Breast epithelium (tissue), 4 donors: ENCODE results near the gene POR. TPM values are rescaled to one million over a fixed set of nuclear protein-coding genes. Genes with fewer than 3 reads are reported as not detected.

Experiments
- DNase-seq, 2 donors: peaks; one replicate each; pipeline ENCODE4 v3.0.0-alpha.2; 2019; ENCODE audit warnings: low spot score in 2 of 2
- H3K27ac ChIP-seq, 2 donors: fragments of 200-600 bp; sonication (generic) in 1 of 2; one replicate each; pipeline ENCODE4 v1.5.1; 2016 to 2019; ENCODE audit warnings: mild to moderate bottlenecking in 1 of 2
- H3K27me3 ChIP-seq, 2 donors: fragments of 200-600 bp; sonication (generic) in 1 of 2; one replicate each; pipeline versions ENCODE4 v1.5.1 to v1.6.0; 2017 to 2019; ENCODE audit warnings: control low read depth in 1 of 2, mild to moderate bottlenecking in 1 of 2
- H3K36me3 ChIP-seq: fragments of 200-600 bp; one replicate; pipeline ENCODE4 v1.5.1; 2019
- H3K4me1 ChIP-seq, 2 donors: fragments of 200-600 bp; sonication (generic); one replicate each; pipeline ENCODE4 v1.5.1; 2016 to 2019; ENCODE audit warnings: control low read depth in 1 of 2
- H3K4me3 ChIP-seq, 3 donors: fragments of 200-600 bp; sonication (generic); 1 replicate in 2 of 3; 2 replicates in 1 of 3; pipeline ENCODE4 v1.5.1; 2016 to 2019; ENCODE audit warnings: mild to moderate bottlenecking in 3 of 3, moderate library complexity in 2 of 3
- H3K9me3 ChIP-seq, 2 donors: fragments of 200-600 bp; sonication (generic) in 1 of 2; one replicate each; pipeline ENCODE4 v1.5.1; 2016 to 2019; ENCODE audit warnings: control low read depth in 1 of 2
- POLR2A ChIP-seq: fragments of 450-650 bp; IDR thresholded peaks from one replicate; pipeline ENCODE4 v1.6.1; 2016; ENCODE audit warnings: antibody characterized with exemption, mild to moderate bottlenecking, moderate library complexity
- POLR2AphosphoS5 ChIP-seq, 3 donors: sonication (generic); formaldehyde crosslinking; IDR thresholded peaks; one replicate each; pipeline ENCODE4 v1.6.1; 2017; ENCODE audit warnings: antibody characterized with exemption in 3 of 3
- intact Hi-C: fragments of 100-400 bp; cut with DNase I; formaldehyde crosslinking; loops from one replicate; pipeline ENCODE4 v1.15.1; 2023; ENCODE audit warnings: low total_unique reads
- total RNA-seq, 3 donors: library from RNA; depleted of rRNA; stranded (reverse); fragments of >200 nt; gene quantifications; one replicate each; pipeline ENCODE4 v1.1.0, GENCODE V29; 2016
- TF ChIP-seq, protein P1 (sequence below), 3 donors: fragments of 450-650 bp; IDR thresholded peaks; one replicate each; pipeline ENCODE4 v1.5.1; 2016 to 2017; ENCODE audit warnings: antibody characterized with exemption in 3 of 3, mild to moderate bottlenecking in 3 of 3, moderate library complexity in 3 of 3

Gene POR
- total RNA-seq, 3 donors from 2014 or later, result 62.1 to 123 (median 87.7) TPM

DNA sequence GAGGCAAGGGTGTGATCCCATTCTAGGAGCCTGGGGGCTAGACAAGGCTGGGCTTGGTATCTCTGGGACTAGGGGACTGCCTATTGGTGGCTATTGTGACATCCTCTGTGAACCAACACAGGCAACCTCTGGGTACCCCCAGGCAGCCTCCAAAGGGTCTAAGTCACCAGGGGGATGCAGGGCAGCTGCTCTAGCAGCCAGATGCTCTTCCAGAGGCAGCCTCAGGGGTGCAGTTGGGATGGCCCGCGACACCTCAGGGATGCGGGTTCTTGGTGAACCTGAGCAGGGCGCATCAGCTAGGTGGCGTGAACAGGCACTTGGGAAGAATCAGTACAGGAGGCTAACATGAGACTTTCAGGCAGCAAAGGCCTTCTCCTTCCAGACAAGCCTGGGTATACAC lies 81.0 kb downstream of the POR start:
- Histone ChIP-seq H3K4me3 (no peak overlapping the region), H3K9me3 (no peaks in the 10 kb centered on the region), H3K27me3 (no peaks in the 10 kb centered on the region), H3K4me1 (peaks cover 0 to 7% of the 10 kb centered on the region in 2 donors), H3K36me3 (no peaks in the 10 kb centered on the region), H3K27ac (no peak overlapping the region)
- DNase-seq, result no peak
- intact Hi-C loops, result no loop called here
- TF ChIP-seq POLR2AphosphoS5 (IDR thresholded peaks at IDR 0.05), result no peak
- TF ChIP-seq POLR2A, result no peak

DNA sequence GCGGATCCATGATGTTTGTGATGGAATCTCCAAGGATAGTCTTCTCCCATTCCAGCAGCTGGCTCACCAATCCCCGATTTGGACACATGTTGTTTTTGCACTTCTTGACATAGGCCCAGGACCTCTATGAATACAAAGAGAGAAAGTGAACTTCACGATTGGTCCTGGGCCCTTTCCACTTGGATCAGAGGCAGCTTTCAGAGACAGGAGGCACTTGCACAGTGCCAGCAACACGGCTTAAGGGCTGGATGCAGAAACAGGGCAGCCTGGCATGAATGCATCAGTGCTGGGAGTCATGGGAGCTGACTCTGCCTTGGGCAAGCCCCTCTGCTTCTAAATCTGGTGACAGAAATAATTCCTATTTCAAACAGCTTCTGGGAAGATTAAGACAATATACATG lies 81.5 kb downstream of the POR start:
- H3K9me3 ChIP-seq, result no peaks in the 10 kb centered on the region
- no peak for DNase-seq
- no peaks in the 10 kb centered on the region for H3K36me3 ChIP-seq
- no peaks in the 10 kb centered on the region for H3K27me3 ChIP-seq
- no peak overlapping the region for H3K4me3 ChIP-seq
- peaks cover 0 to 7% of the 10 kb centered on the region in 2 donors for H3K4me1 ChIP-seq
- TF ChIP-seq POLR2A (no peak), POLR2AphosphoS5 (IDR thresholded peaks at IDR 0.05) (no peak)
- TF ChIP-seq, protein P1, sequence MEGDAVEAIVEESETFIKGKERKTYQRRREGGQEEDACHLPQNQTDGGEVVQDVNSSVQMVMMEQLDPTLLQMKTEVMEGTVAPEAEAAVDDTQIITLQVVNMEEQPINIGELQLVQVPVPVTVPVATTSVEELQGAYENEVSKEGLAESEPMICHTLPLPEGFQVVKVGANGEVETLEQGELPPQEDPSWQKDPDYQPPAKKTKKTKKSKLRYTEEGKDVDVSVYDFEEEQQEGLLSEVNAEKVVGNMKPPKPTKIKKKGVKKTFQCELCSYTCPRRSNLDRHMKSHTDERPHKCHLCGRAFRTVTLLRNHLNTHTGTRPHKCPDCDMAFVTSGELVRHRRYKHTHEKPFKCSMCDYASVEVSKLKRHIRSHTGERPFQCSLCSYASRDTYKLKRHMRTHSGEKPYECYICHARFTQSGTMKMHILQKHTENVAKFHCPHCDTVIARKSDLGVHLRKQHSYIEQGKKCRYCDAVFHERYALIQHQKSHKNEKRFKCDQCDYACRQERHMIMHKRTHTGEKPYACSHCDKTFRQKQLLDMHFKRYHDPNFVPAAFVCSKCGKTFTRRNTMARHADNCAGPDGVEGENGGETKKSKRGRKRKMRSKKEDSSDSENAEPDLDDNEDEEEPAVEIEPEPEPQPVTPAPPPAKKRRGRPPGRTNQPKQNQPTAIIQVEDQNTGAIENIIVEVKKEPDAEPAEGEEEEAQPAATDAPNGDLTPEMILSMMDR (IDR thresholded peaks at IDR 0.05), result no peak
- no peak overlapping the region for H3K27ac ChIP-seq
- intact Hi-C loops, result no loop called here

DNA sequence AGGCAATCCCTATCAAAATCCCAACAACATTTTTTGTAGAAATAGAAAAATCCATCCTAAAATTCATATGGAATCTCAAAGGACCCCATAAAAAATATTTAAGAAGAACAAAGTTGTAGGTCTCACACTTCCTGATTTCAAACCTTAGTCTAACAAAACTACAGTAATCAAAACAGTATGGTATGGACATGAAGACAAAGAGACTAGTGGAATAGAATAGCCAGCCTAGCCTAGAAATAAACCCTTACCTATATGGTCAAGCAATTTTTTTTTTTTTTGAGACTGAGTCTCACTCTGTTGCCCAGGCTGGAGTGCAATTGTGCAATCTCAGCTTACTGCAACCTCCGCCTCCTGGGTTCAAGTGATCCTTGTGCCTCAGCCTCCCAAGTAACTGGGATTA lies 83.1 kb downstream of the POR start:
- intact Hi-C loops, result no loop called here
- H3K4me1 ChIP-seq, result peaks cover 0 to 7% of the 10 kb centered on the region in 2 donors
- H3K9me3 ChIP-seq, result no peaks in the 10 kb centered on the region
- no peak overlapping the region for H3K4me3 ChIP-seq
- TF ChIP-seq POLR2AphosphoS5 (IDR thresholded peaks at IDR 0.05) (no peak), POLR2A (no peak)
- TF ChIP-seq, protein P1 (IDR thresholded peaks at IDR 0.05), result no peak
- H3K27ac ChIP-seq, result no peak overlapping the region
- no peak for DNase-seq
- no peaks in the 10 kb centered on the region for H3K36me3 ChIP-seq
- no peaks in the 10 kb centered on the region for H3K27me3 ChIP-seq

DNA sequence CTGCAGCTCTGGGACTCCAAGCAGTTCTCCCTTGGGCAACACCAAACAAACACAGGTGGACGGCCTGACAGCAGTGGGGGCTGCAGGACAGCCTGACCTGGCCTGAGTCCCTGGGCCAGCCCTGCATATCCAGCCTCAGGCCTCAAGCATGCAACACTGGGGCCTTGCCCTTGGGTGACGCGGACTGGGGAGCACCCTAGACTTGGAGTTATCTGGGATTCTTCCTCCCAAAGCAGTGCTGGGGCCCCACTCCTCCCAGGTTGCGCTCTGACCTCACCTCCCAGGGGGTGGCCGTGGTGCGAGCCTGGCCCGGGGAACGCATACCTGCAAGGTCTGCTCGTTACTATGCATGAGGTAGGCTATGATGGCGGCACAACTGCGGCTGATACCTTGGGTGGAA lies 85.6 kb downstream of the POR start:
- H3K4me3 ChIP-seq, result no peak overlapping the region
- TF ChIP-seq POLR2A, result no peak
- no peak for TF ChIP-seq POLR2AphosphoS5 (IDR thresholded peaks at IDR 0.05)
- TF ChIP-seq, protein P1 (IDR thresholded peaks at IDR 0.05), result no peak
- H3K36me3 ChIP-seq, result no peaks in the 10 kb centered on the region
- no peaks in the 10 kb centered on the region for H3K9me3 ChIP-seq
- intact Hi-C loops, result loop anchor here (5.0 kb wide), 1 partner anchor 943 kb away; no protein-coding TSS in a partner anchor
- DNase-seq, result no peak
- no peak overlapping the region for H3K27ac ChIP-seq
- H3K4me1 ChIP-seq, result no peaks in the 10 kb centered on the region
- H3K27me3 ChIP-seq, result no peaks in the 10 kb centered on the region

DNA sequence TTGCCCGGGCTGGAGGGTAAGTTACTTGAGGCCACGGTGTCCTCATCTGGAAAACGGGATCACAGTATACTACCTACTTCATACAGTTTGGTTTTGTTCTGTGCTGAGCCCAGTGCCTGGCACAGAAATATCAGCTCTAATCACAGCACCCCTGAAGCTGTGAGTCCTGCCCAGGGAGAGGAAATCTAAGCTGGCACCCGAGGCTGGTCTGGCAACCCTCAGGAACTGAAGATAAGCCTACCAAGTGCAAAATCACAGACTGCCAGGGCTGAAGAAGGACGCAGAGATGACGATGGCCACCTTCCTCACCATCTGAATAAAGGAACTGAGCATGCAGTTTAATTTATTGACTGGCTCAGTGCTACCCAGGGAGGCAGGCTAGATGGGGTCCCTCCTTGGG lies 87.2 kb downstream of the POR start:
- Histone ChIP-seq H3K9me3 (no peaks in the 10 kb centered on the region), H3K4me1 (no peaks in the 10 kb centered on the region), H3K4me3 (no peak overlapping the region), H3K27ac (no peak overlapping the region), H3K36me3 (no peaks in the 10 kb centered on the region), H3K27me3 (no peaks in the 10 kb centered on the region)
- no peak for TF ChIP-seq POLR2A
- no peak for TF ChIP-seq POLR2AphosphoS5 (IDR thresholded peaks at IDR 0.05)
- TF ChIP-seq, protein P1 (IDR thresholded peaks at IDR 0.05), result no peak
- DNase-seq, result no peak
- intact Hi-C loops, result loop anchor here (5.0 kb wide), 1 partner anchor 945 kb away; no protein-coding TSS in a partner anchor

DNA sequence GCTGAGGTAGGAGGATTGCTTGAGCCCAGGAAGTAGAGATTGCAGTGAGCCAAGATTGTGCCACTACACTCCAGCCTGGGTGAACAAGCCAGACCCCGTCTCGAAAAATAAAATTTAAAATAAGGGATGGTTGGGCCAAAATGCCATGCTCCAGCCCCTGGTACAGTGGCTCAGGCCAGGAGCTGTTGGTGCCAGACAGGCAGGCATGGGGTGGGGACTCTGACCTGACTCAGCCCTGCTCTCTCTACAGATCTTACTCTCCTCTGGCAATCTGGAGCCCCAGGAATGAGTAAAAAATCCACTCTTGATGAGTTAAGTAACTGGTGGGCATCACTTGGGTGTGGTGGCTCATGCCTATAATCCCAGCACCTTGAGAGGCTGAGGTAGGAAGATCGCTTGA lies 87.9 kb downstream of the POR start:
- no peak overlapping the region for H3K27ac ChIP-seq
- no peak for DNase-seq
- H3K9me3 ChIP-seq, result no peaks in the 10 kb centered on the region
- no peaks in the 10 kb centered on the region for H3K36me3 ChIP-seq
- intact Hi-C loops, result loop anchor here (5.0 kb wide), 1 partner anchor 946 kb away; no protein-coding TSS in a partner anchor
- H3K4me1 ChIP-seq, result no peaks in the 10 kb centered on the region
- TF ChIP-seq POLR2AphosphoS5 (IDR thresholded peaks at IDR 0.05), result no peak
- TF ChIP-seq, protein P1 (IDR thresholded peaks at IDR 0.05), result no peak
- no peak for TF ChIP-seq POLR2A
- H3K4me3 ChIP-seq, result no peak overlapping the region
- no peaks in the 10 kb centered on the region for H3K27me3 ChIP-seq
